ENCODE results near the gene ATP8B3. TPM values are rescaled to one million over a fixed set of nuclear protein-coding genes. Genes with fewer than 3 reads are reported as not detected.

The ATP8B3 gene
- total RNA-seq, 2 donors from 2014 or later, result 2.3 to 3.4 TPM

DNA sequence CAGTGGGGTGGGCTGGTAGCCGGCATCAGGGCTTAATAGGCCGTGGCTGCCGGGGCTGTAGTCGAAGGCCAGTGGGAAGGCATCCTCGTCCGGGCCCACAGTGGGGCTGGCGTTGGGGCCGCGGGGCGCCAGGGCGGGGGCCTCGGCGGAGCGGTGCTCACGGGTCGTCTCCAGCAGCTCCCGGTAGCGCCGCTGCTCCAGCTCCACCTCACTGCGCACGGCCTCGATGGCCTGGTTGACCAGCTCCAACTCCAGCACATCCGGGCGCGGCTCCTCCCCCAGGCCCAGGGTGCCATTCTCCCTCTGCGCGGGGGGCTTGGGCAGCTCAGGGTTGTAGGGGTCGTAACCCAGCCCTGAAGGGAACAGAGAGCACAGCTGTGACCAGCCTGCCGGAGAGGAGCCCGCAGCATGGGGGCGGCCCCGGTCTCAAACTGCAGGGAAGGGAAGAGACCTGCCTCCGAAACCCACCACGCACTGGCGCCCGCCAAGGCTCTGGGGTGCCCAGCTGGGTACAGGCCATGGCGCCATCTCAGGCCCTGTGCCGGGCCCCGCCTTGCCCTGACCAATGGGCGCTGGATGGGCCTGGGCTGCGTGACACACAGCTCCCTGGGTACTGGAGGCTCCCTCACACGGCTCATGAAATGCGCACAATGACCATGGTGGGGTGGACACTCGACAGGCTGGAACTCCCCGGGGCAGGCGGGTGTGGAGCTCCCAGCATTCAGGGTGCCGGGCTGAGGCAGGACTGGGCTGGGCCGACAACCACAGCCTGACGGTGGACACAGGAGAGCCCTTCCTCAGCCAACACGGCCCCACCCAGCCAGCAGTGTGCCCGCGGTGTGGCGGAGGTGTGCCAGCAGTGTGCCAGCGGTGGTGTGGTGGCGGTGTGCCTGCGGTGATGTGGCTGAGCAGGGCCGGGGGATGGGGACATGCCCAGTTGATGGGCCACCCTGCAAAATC is 16.5 kb upstream of the ATP8B3 start:
- no peaks in the 10 kb centered on the region for H3K27me3 Mint-ChIP-seq (ENCODE audit: insufficient read depth)
- H3K4me3 ChIP-seq (ENCODE audit: low read length), result no peak overlapping the region
- WGBS, 2 experiments (ENCODE audit: insufficient coverage in 1 of 2, insufficient read length in 1 of 2), result 96% methylated on average over 50 to 57 of the region's 57 CpGs

DNA sequence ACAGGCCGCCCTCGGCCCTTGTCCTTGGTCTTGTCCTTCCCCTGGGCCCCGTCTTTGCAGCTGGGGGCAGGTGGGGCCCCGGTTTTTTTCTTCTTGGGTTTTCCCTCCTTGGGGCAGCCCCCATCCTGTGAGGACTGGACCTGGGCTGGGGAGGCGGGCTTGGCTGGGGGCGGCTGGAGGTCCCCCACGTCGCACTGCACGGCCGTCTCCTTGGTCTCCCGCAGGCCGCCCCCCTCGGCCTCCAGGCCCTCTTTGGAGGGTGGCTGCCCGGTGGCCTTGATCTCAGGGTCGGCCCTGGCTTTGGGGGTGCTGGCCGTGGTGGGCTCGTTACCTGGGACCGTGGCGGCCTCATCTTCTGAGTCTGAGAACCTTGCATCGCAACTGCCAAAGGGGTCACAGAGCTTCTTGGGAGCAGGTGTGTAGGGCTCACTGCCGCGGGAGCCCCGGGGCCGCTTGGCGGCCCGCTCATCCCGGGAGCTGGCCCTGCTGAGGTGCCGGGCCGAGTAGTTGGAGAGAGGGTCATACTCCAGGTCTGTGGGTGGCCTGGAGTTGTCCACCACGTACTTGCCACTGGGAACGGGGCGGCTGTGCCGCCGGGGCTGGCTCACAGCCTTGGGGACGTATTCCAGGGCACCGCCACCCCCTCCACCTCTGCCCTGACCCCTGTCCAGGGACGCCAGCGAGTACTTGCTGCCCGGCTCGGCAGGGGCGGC is 15.6 kb upstream of the ATP8B3 start:
- Histone ChIP-seq H3K9ac (ENCODE audit: extremely low read depth, low read length, poor library complexity, severe bottlenecking) (no peak overlapping the region), H3K36me3 (ENCODE audit: control insufficient read depth, insufficient read depth, low read length) (peaks cover 26% of the 10 kb centered on the region), H3K27me3 (ENCODE audit: control insufficient read depth, insufficient read depth, low read length, poor library complexity, severe bottlenecking) (no peaks in the 10 kb centered on the region), H3K4me1 (ENCODE audit: control insufficient read depth, insufficient read depth, low read length) (peaks cover 6% of the 10 kb centered on the region), H3K9me3 (ENCODE audit: control insufficient read depth, low read length) (no peaks in the 10 kb centered on the region), H3K4me3 (ENCODE audit: low read length) (no peak overlapping the region), H3K27ac (ENCODE audit: low read depth, low read length) (no peak overlapping the region)
- peaks cover 1% of the 10 kb centered on the region for H3K4me1 Mint-ChIP-seq
- H3K27ac Mint-ChIP-seq, result no peak overlapping the region
- 92 to 94% methylated on average over 14 to 41 of the region's 41 CpGs for WGBS, 2 experiments (ENCODE audit: insufficient coverage in 1 of 2, insufficient read length in 1 of 2)
- H3K27me3 Mint-ChIP-seq (ENCODE audit: insufficient read depth), result no peaks in the 10 kb centered on the region
- no peak overlapping the region for H3K4me3 Mint-ChIP-seq
- DNase-seq, result no peak
- no peaks in the 10 kb centered on the region for H3K9me3 Mint-ChIP-seq
- peaks cover 21% of the 10 kb centered on the region for H3K36me3 Mint-ChIP-seq (ENCODE audit: low read depth)
- TF ChIP-seq, protein P1, sequence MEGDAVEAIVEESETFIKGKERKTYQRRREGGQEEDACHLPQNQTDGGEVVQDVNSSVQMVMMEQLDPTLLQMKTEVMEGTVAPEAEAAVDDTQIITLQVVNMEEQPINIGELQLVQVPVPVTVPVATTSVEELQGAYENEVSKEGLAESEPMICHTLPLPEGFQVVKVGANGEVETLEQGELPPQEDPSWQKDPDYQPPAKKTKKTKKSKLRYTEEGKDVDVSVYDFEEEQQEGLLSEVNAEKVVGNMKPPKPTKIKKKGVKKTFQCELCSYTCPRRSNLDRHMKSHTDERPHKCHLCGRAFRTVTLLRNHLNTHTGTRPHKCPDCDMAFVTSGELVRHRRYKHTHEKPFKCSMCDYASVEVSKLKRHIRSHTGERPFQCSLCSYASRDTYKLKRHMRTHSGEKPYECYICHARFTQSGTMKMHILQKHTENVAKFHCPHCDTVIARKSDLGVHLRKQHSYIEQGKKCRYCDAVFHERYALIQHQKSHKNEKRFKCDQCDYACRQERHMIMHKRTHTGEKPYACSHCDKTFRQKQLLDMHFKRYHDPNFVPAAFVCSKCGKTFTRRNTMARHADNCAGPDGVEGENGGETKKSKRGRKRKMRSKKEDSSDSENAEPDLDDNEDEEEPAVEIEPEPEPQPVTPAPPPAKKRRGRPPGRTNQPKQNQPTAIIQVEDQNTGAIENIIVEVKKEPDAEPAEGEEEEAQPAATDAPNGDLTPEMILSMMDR (conservative IDR thresholded peaks at IDR 0.05), result no peak

More for the DNA sequence above, 16.5 kb upstream of the ATP8B3 start:
- Mint-ChIP-seq H3K27ac (no peak overlapping the region), H3K9me3 (no peaks in the 10 kb centered on the region), H3K4me1 (peaks cover 1% of the 10 kb centered on the region), H3K4me3 (no peak overlapping the region), H3K36me3 (ENCODE audit: low read depth) (peaks cover 18% of the 10 kb centered on the region)
- Histone ChIP-seq H3K27me3 (ENCODE audit: control insufficient read depth, insufficient read depth, low read length, poor library complexity, severe bottlenecking) (no peaks in the 10 kb centered on the region), H3K9ac (ENCODE audit: extremely low read depth, low read length, poor library complexity, severe bottlenecking) (no peak overlapping the region), H3K36me3 (ENCODE audit: control insufficient read depth, insufficient read depth, low read length) (peaks cover 21% of the 10 kb centered on the region), H3K9me3 (ENCODE audit: control insufficient read depth, low read length) (no peaks in the 10 kb centered on the region), H3K27ac (ENCODE audit: low read depth, low read length) (no peak overlapping the region), H3K4me1 (ENCODE audit: control insufficient read depth, insufficient read depth, low read length) (peaks cover 6% of the 10 kb centered on the region)
- TF ChIP-seq, protein P1 (conservative IDR thresholded peaks at IDR 0.05), result no peak
- DNase-seq, result no peak

DNA sequence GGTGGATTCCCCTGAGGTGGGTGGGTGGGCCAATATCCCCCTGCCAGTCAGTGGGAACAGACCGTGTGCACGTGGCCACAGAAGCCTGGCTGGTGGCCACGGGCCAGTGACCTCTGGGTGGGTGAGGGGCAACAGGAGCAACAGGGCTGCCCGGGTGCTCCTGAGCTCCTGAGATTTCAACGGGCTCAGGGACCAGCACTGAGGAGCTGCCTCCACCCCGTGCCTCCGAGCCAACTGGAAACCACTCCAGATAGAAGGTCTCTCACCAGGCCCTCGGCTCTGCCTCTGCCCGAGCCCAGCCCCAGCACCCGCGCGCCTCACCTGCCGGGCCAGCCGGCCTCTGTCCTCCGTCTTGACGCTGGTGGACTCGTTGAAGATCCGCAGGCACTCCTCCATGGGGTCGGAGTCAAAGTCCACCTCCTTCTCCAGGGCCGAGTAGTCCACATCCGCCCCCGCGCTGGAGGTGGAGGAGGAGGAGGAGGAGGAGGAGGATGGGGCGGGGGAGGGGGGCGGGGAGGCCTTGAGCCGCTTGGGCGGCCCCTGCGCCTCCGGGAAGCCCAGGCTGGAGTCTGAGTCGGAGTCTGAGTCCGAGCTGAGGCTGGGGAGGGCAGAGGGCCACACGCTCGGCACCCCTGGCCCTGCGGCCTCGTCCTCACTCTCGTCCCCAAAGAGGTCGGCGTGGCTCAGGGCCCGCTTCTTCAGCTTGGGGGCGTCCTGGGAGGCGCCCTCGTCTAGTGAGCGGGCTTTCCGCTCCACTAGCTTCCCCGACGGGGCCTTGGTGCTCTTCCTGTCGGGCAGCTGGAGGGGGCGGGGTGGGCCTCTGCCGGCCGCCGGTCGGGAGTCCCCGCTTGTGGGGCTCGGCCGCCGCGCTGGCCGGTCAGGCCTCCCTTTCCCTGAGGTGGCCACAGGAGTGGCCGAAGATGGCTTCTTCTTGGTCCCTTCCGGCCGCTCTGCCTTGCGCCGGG is 14.8 kb upstream of the ATP8B3 start:
- no peak overlapping the region for H3K9ac ChIP-seq (ENCODE audit: extremely low read depth, low read length, poor library complexity, severe bottlenecking)
- H3K36me3 ChIP-seq (ENCODE audit: control insufficient read depth, insufficient read depth, low read length), result peaks cover 26% of the 10 kb centered on the region
- H3K4me1 ChIP-seq (ENCODE audit: control insufficient read depth, insufficient read depth, low read length), result peaks cover 6% of the 10 kb centered on the region
- Mint-ChIP-seq H3K4me3 (no peak overlapping the region), H3K27me3 (ENCODE audit: insufficient read depth) (no peaks in the 10 kb centered on the region), H3K36me3 (ENCODE audit: low read depth) (peaks cover 22% of the 10 kb centered on the region), H3K9me3 (no peaks in the 10 kb centered on the region), H3K27ac (peak overlapping the region; percentile 39), H3K4me1 (peaks cover 1% of the 10 kb centered on the region)
- DNase-seq, result peak; percentile 83
- TF ChIP-seq, protein P1 (conservative IDR thresholded peaks at IDR 0.05), result no peak
- H3K27ac ChIP-seq (ENCODE audit: low read depth, low read length), result peak overlapping the region; percentile 44
- H3K4me3 ChIP-seq (ENCODE audit: low read length), result no peak overlapping the region
- no peaks in the 10 kb centered on the region for H3K27me3 ChIP-seq (ENCODE audit: control insufficient read depth, insufficient read depth, low read length, poor library complexity, severe bottlenecking)
- H3K9me3 ChIP-seq (ENCODE audit: control insufficient read depth, low read length), result no peaks in the 10 kb centered on the region
- WGBS, 2 experiments (ENCODE audit: insufficient coverage in 1 of 2, insufficient read length in 1 of 2), result 53 to 59% methylated on average over 36 to 58 of the region's 63 CpGs

Data from endodermal cell (in vitro differentiated cells).